ENCODE results near the gene CBX8. TPM values are rescaled to one million over a fixed set of nuclear protein-coding genes. Genes with fewer than 3 reads are reported as not detected.

The CBX8 gene
- total and polyA plus RNA-seq, 2 of the 8 experiments (the other 6 are each of a cell fraction or from before 2014, with no cell fraction given), result 0.09 to 2.1 TPM

- no peak overlapping the region for H2AK5ac ChIP-seq (ENCODE audit: low read depth, low read length)
- H3K79me1 ChIP-seq (ENCODE audit: low read depth, low read length), result peaks cover 34% of the 10 kb centered on the region
- H3K4me1 ChIP-seq (replicated peaks in 1 of 4; ENCODE audit: control insufficient read depth in 3 of 4, insufficient read depth in 4 of 4, low read length in 3 of 4), result peaks cover 3 to 34% (median 19%) of the 10 kb centered on the region in 4 experiments
- peak overlapping the region; percentile 60 for H4K8ac ChIP-seq (ENCODE audit: extremely low read depth, insufficient read depth, low read length)
- no peak overlapping the region for H2BK15ac ChIP-seq (ENCODE audit: low read length)
- FAIRE-seq (no peak), DNase-seq (ENCODE audit: low read depth in 1 of 2, low spot score in 2 of 2) (no peak)
- H2AFZ ChIP-seq (ENCODE audit: low read length), result no peak overlapping the region
- no peak overlapping the region for H3K27ac ChIP-seq (ENCODE audit: low read depth, low read length)
- no peak overlapping the region for H2BK20ac ChIP-seq (ENCODE audit: low read length)
- TF ChIP-seq GABPA (IDR thresholded peaks at IDR 0.05; ENCODE audit: borderline replicate concordance, insufficient read depth, low read length) (no peak), KDM5A (IDR thresholded peaks at IDR 0.05; ENCODE audit: low read length) (no peak), SP2 (IDR thresholded peaks at IDR 0.05; ENCODE audit: low read length) (no peak), EP300 (IDR thresholded peaks at IDR 0.05; ENCODE audit: borderline replicate concordance in 1 of 2, low read depth in 2 of 2, low read length in 2 of 2) (no peak), RNF2 (IDR thresholded peaks at IDR 0.05; ENCODE audit: borderline replicate concordance, low read depth, low read length, missing control alignments, poor library complexity, severe bottlenecking) (no peak), POLR2AphosphoS5 (IDR thresholded peaks at IDR 0.05; ENCODE audit: low read depth, low read length) (0 out of 2 replicates have a peak, but pooled peaks have one; percentile 3), SP1 (IDR thresholded peaks at IDR 0.05; ENCODE audit: low read depth, low read length) (no peak), TCF12 (IDR thresholded peaks at IDR 0.05; ENCODE audit: low read depth, low read length) (no peak)
- H3K18ac ChIP-seq (ENCODE audit: extremely low read depth, low read length), result no peak overlapping the region
- H3K9ac ChIP-seq (replicated peaks in 1 of 4; ENCODE audit: extremely low read depth in 1 of 4, low read depth in 3 of 4, low read length in 3 of 4), result no peak overlapping the region
- CTCF ChIA-PET (ENCODE audit: partially characterized antibody), result interaction anchor here (0.8 to 1.8 kb wide), 7 partner anchors 8 to 133 kb away, joined by 3 to 9 read pairs (median 3); no protein-coding TSS in a partner anchor
- H3K4ac ChIP-seq (replicated peaks; ENCODE audit: insufficient read length, low read depth, low read length), result no peak overlapping the region
- H3K9me3 ChIP-seq (ENCODE audit: insufficient read depth in 2 of 2, low read depth in 1 of 2, low read length in 1 of 2), result no peaks in the 10 kb centered on the region
- H3K79me2 ChIP-seq (ENCODE audit: control insufficient read depth in 1 of 2, insufficient read depth in 2 of 2, low read length in 2 of 2), result peaks cover 0 to 28% of the 10 kb centered on the region in 2 experiments; a peak in 2 of 4 replicates
- H4K5ac ChIP-seq (ENCODE audit: insufficient read length, low read depth, low read length), result no peak overlapping the region
- peaks cover 0 to 8% (median 6%) of the 10 kb centered on the region in 4 experiments; a peak in 4 of 7 replicates for H3K27me3 ChIP-seq (replicated peaks in 1 of 4; ENCODE audit: control insufficient read depth in 3 of 4, extremely low read depth in 1 of 4, insufficient read depth in 3 of 4, low read length in 3 of 4)
- POLR2A ChIA-PET (ENCODE audit: partially characterized antibody), result interaction anchor here (1.0 to 4.2 kb wide), 8 partner anchors 15 to 233 kb away, joined by 3 to 18 read pairs (median 4); no protein-coding TSS in a partner anchor
- no peak overlapping the region for H3K4me2 ChIP-seq (ENCODE audit: insufficient read depth in 1 of 2, low read depth in 2 of 2, low read length in 2 of 2)
- H2BK120ac ChIP-seq (replicated peaks; ENCODE audit: low read depth, low read length), result no peak overlapping the region
- H2BK5ac ChIP-seq (ENCODE audit: low read depth, low read length), result no peak overlapping the region
- H4K20me1 ChIP-seq (replicated peaks in 1 of 2; ENCODE audit: control insufficient read depth in 1 of 2, insufficient read depth in 2 of 2, low read length in 2 of 2), result peaks cover 43 to 60% of the 10 kb centered on the region in 2 experiments
- H2BK12ac ChIP-seq (ENCODE audit: low read depth, low read length), result no peak overlapping the region
- no peak overlapping the region for H3K14ac ChIP-seq (ENCODE audit: insufficient read length)
- no peak overlapping the region for H3K56ac ChIP-seq (replicated peaks; ENCODE audit: insufficient read length, low read depth, low read length)
- H4K91ac ChIP-seq (replicated peaks; ENCODE audit: insufficient read length, low read length), result no peak overlapping the region
- peaks cover 6% of the 10 kb centered on the region for H3K23me2 ChIP-seq (ENCODE audit: low read depth, low read length)
- WGBS, 2 experiments (ENCODE audit: extremely low coverage in 1 of 2, insufficient coverage in 1 of 2, insufficient read length in 1 of 2, insufficient replicate concordance in 2 of 2, low coverage in 1 of 2, low lambda C conversion rate in 2 of 2, missing lambda C conversion rate in 1 of 2), result 92% methylated on average over 13 of the region's 18 CpGs; no CpG with 5 or more reads in 1 of the 2 experiments
- no peak overlapping the region for H3K4me3 ChIP-seq (ENCODE audit: extremely low read depth in 1 of 4, insufficient read depth in 2 of 4, low read depth in 3 of 4, low read length in 4 of 4)
- no peak overlapping the region for H3K23ac ChIP-seq (ENCODE audit: insufficient read length)
- H3K36me3 ChIP-seq (ENCODE audit: control insufficient read depth in 2 of 4, insufficient read depth in 4 of 4, low read length in 3 of 4), result peaks cover 25 to 66% (median 47%) of the 10 kb centered on the region in 4 experiments; a peak in 7 of 8 replicates
These were observed 13.0 kb downstream of the CBX8 start for GRCh38 chr17:79783891-79784290.

All from H1 (cell line).